SK-N-SH treated with all-trans-retinoic acid at 6 μM for 48 hours (cell line): ENCODE results near the gene RPS5.

ENCODE experiments used
- ARNTL ChIP-seq: fragments of 450-650 bp; formaldehyde crosslinking; IDR thresholded peaks from 2 replicates; pipeline ENCODE4 v1.5.0; 2020; ENCODE audit warnings: low read depth, mild to moderate bottlenecking, moderate library complexity, borderline replicate concordance
- CREB5 ChIP-seq: fragments of 250-450 bp; sonication (Bioruptor Pico); IDR thresholded peaks from 2 replicates; pipeline ENCODE4 v1.5.1; 2020; ENCODE audit warnings: low read depth, mild to moderate bottlenecking, moderate library complexity
- PATZ1 ChIP-seq: fragments of 250-450 bp; sonication (Bioruptor Pico); IDR thresholded peaks from 2 replicates; pipeline ENCODE4 v1.8.0; 2020; ENCODE audit warnings: mild to moderate bottlenecking, moderate library complexity, borderline replicate concordance
- RARB ChIP-seq: fragments of 250-450 bp; sonication (Bioruptor Pico); IDR thresholded peaks from 2 replicates; pipeline ENCODE4 v1.8.0; 2021; ENCODE audit warnings: mild to moderate bottlenecking, moderate library complexity
- TOX ChIP-seq: fragments of 250-450 bp; sonication (Bioruptor Pico); IDR thresholded peaks from 2 replicates; pipeline ENCODE4 v1.8.0; 2021; ENCODE audit warnings: mild to moderate bottlenecking, moderate library complexity, borderline replicate concordance
- ZFP3 ChIP-seq: fragments of 250-450 bp; sonication (Bioruptor Pico); IDR thresholded peaks from 2 replicates; pipeline ENCODE4 v1.5.0; 2020; ENCODE audit warnings: mild to moderate bottlenecking, moderate library complexity
- ZFP30 ChIP-seq: fragments of 450-650 bp; formaldehyde crosslinking; IDR thresholded peaks from 2 replicates; pipeline ENCODE4 v1.5.0; 2022; ENCODE audit warnings: mild to moderate bottlenecking, moderate library complexity
- ZNF565 ChIP-seq: fragments of 450-650 bp; formaldehyde crosslinking; conservative IDR thresholded peaks from 2 replicates; pipeline ENCODE4 v1.5.0; 2020; ENCODE audit warnings: low read depth, mild to moderate bottlenecking, moderate library complexity
- ZNF70 ChIP-seq: fragments of 450-650 bp; formaldehyde crosslinking; IDR thresholded peaks from 2 replicates; pipeline ENCODE4 v1.5.0; 2020; ENCODE audit warnings: mild to moderate bottlenecking, moderate library complexity
- ZNF8 ChIP-seq: fragments of 450-650 bp; formaldehyde crosslinking; IDR thresholded peaks from 2 replicates; pipeline ENCODE4 v1.5.0; 2020; ENCODE audit warnings: mild to moderate bottlenecking, moderate library complexity

- TF ChIP-seq ARNTL (CRISPR knock-in tag) (no peak), ZFP30 (no peak), PATZ1 (CRISPR knock-in tag) (no peak), ZNF565 (CRISPR knock-in tag) (no peak), RARB (no peak), TOX (no peak), ZNF70 (no peak), ZNF8 (CRISPR knock-in tag) (no peak), CREB5 (no peak), ZFP3 (no peak)
Observed at GRCh38 chr19:58396691-58397532, 9.8 kb downstream of the RPS5 start.
